GM23338 (cell line): ENCODE results near the gene SH3D19. TPM values are rescaled to one million over a fixed set of nuclear protein-coding genes. Genes with fewer than 3 reads are reported as not detected.

Experiments used
- ATAC-seq: fragments of 200-7000 bp; cut with Tn5 transposase; 3 replicates; pipeline ENCODE4 v1.9.1; 2020
- DNase-seq: peaks from one replicate; pipeline ENCODE4 v3.0.0-alpha.2; 2015; ENCODE audit warnings: low spot score
- H2AFZ ChIP-seq: fragments of 200-600 bp; sonication (generic); 2 replicates; pipeline ENCODE4 v1.8.0; 2016; ENCODE audit warnings: antibody characterized with exemption, mild to moderate bottlenecking, moderate library complexity
- H3F3A ChIP-seq: fragments of 200-600 bp; sonication (generic); replicated peaks from 2 replicates; pipeline ENCODE4 v1.8.0; 2017; ENCODE audit warnings: antibody characterized with exemption, mixed run types, low read depth
- H3K27ac ChIP-seq: fragments of 200-600 bp; sonication (generic); 2 replicates; pipeline ENCODE4 v1.6.1; 2016; ENCODE audit warnings: low read depth
- H3K27me3 ChIP-seq: fragments of 200-600 bp; sonication (generic); 2 replicates; pipeline ENCODE4 v1.8.0; 2016; ENCODE audit warnings: mild to moderate bottlenecking, mixed run types, moderate library complexity; ENCODE audit not compliant: insufficient read depth
- H3K36me3 ChIP-seq: fragments of 200-600 bp; sonication (generic); 2 replicates; pipeline ENCODE4 v1.8.0; 2016; ENCODE audit warnings: mild to moderate bottlenecking; ENCODE audit not compliant: insufficient read depth
- H3K4me1 ChIP-seq: fragments of 200-600 bp; sonication (generic); 2 replicates; pipeline ENCODE4 v1.8.0; 2016; ENCODE audit warnings: mild to moderate bottlenecking, moderate library complexity; ENCODE audit not compliant: insufficient read depth
- H3K4me2 ChIP-seq: fragments of 200-600 bp; sonication (generic); 2 replicates; pipeline ENCODE4 v1.7.1; 2017; ENCODE audit warnings: mixed run types
- H3K4me3 ChIP-seq: fragments of 200-600 bp; sonication (generic); 2 replicates; pipeline ENCODE4 v1.6.1; 2016; ENCODE audit warnings: mixed run types
- H3K79me2 ChIP-seq: fragments of 200-600 bp; sonication (generic); replicated peaks from 2 replicates; pipeline ENCODE4 v1.8.0; 2017; ENCODE audit warnings: mild to moderate bottlenecking; ENCODE audit not compliant: insufficient read depth
- H3K9me2 ChIP-seq: fragments of 200-600 bp; sonication (generic); 2 replicates; pipeline ENCODE4 v1.8.0; 2017; ENCODE audit not compliant: insufficient read depth
- H4K20me1 ChIP-seq: fragments of 200-600 bp; sonication (generic); replicated peaks from 2 replicates; pipeline ENCODE4 v1.8.0; 2017; ENCODE audit warnings: mild to moderate bottlenecking; ENCODE audit not compliant: insufficient read depth
- H3K27ac Mint-ChIP-seq: 2 replicates; pipeline ENCODE4 v1.8.0; 2020; ENCODE audit warnings: inconsistent platforms, mild to moderate bottlenecking, moderate library complexity, mixed read lengths
- H3K27me3 Mint-ChIP-seq: 3 replicates; pipeline ENCODE4 v1.8.0; 2022; ENCODE audit warnings: low read depth, mild to moderate bottlenecking, moderate library complexity, mixed read lengths, inconsistent platforms; ENCODE audit not compliant: insufficient read depth, poor library complexity
- H3K36me3 Mint-ChIP-seq: 3 replicates; pipeline ENCODE4 v1.8.0; 2021; ENCODE audit warnings: low read depth, mild to moderate bottlenecking, inconsistent platforms, moderate library complexity, mixed read lengths
- H3K4me1 Mint-ChIP-seq: 3 replicates; pipeline ENCODE4 v1.8.0; 2020; ENCODE audit warnings: mild to moderate bottlenecking, inconsistent platforms, mixed read lengths
- H3K4me3 Mint-ChIP-seq: 3 replicates; pipeline ENCODE4 v1.8.0; 2021; ENCODE audit warnings: moderate library complexity, mild to moderate bottlenecking, inconsistent platforms, mixed read lengths
- H3K9me3 Mint-ChIP-seq: 3 replicates; pipeline ENCODE4 v1.8.0; 2020; ENCODE audit warnings: moderate library complexity, mild to moderate bottlenecking, inconsistent platforms, mixed read lengths
- CREB1 ChIP-seq: fragments of 250-450 bp; sonication (Bioruptor Pico); IDR thresholded peaks from 2 replicates; pipeline ENCODE4 v1.5.0; 2020; ENCODE audit warnings: low read depth, mild to moderate bottlenecking, moderate library complexity
- ETS1 ChIP-seq: IDR thresholded peaks from 2 replicates; pipeline ENCODE4 v1.6.1; 2016; ENCODE audit warnings: antibody characterized with exemption
- EZH2phosphoT487 ChIP-seq: fragments of 200-600 bp; sonication (generic); IDR thresholded peaks from one replicate; pipeline ENCODE4 v1.8.1; 2018; ENCODE audit warnings: antibody characterized with exemption; ENCODE audit not compliant: unreplicated experiment
- JUNB ChIP-seq: IDR thresholded peaks from one replicate; pipeline ENCODE4 v1.6.1; 2016; ENCODE audit warnings: antibody characterized with exemption; ENCODE audit not compliant: unreplicated experiment
- NANOG ChIP-seq: IDR thresholded peaks from 2 replicates; pipeline ENCODE4 v1.6.1; 2016; ENCODE audit warnings: antibody characterized with exemption, borderline replicate concordance
- POLR2AphosphoS5 ChIP-seq: IDR thresholded peaks from 2 replicates; pipeline ENCODE4 v1.6.1; 2016; ENCODE audit warnings: antibody characterized with exemption, low read depth
- ZNF114 ChIP-seq: fragments of 250-450 bp; sonication (Bioruptor Pico); IDR thresholded peaks from 2 replicates; pipeline ENCODE4 v1.5.0; 2020; ENCODE audit warnings: mild to moderate bottlenecking, moderate library complexity
- ZNF331 ChIP-seq: fragments of 250-450 bp; sonication (Bioruptor Pico); IDR thresholded peaks from 2 replicates; pipeline ENCODE4 v1.5.0; 2020; ENCODE audit warnings: low read depth, mild to moderate bottlenecking, moderate library complexity
- ZNF462 ChIP-seq: fragments of 250-450 bp; sonication (Bioruptor Pico); IDR thresholded peaks from 2 replicates; pipeline ENCODE4 v1.5.0; 2020; ENCODE audit warnings: mild to moderate bottlenecking, moderate library complexity
- polyA plus RNA-seq: library from polyadenylated mRNA; unstranded; fragments of >200 nt; fragmentation: Nextera tagmentation; extraction: Ambion mirVana; gene quantifications from 2 replicates; pipeline ENCODE4 v1.2.1, GENCODE V29; 2016
- total RNA-seq: library from RNA; depleted of rRNA; stranded (reverse); fragments of >200 nt; shearing (Covaris generic); gene quantifications from 2 replicates; pipeline ENCODE4 v1.2.3, GENCODE V29; 2014
- TF ChIP-seq, protein P1 (sequence below): IDR thresholded peaks from one replicate; pipeline ENCODE4 v1.6.1; 2018; ENCODE audit warnings: antibody characterized with exemption; ENCODE audit not compliant: unreplicated experiment

Gene SH3D19
- total and polyA plus RNA-seq, 2 experiments from 2014 or later = 25.3 to 57.4 TPM

- Mint-ChIP-seq H3K27ac (no peak overlapping the region), H3K9me3 (no peaks in the 10 kb centered on the region; the same call in 1 of the 3 replicates), H3K4me3 (no peak overlapping the region), H3K27me3 (peaks cover 1% of the 10 kb centered on the region), H3K4me1 (no peaks in the 10 kb centered on the region), H3K36me3 (peaks cover 35% of the 10 kb centered on the region; the same call in 2 of the 3 replicates)
- H3K9me2 ChIP-seq = 0 out of 2 replicates have a peak, but pooled peaks cover 8% of the 10 kb centered on the region
- no peak overlapping the region for H3K27ac ChIP-seq
- H3K36me3 ChIP-seq = no peaks in the 10 kb centered on the region
- no peak overlapping the region for H2AFZ ChIP-seq
- no peak for DNase-seq
- no peaks in the 10 kb centered on the region for H3K79me2 ChIP-seq
- ATAC-seq = no peak
- no peak overlapping the region for H3K4me2 ChIP-seq
- H3F3A ChIP-seq = 0 out of 2 replicates have a peak, but pooled peaks cover 3% of the 10 kb centered on the region
- H4K20me1 ChIP-seq = no peaks in the 10 kb centered on the region
- no peaks in the 10 kb centered on the region for H3K27me3 ChIP-seq
- no peak overlapping the region for H3K4me3 ChIP-seq
- TF ChIP-seq JUNB (no peak), ETS1 (no peak), NANOG (no peak), POLR2AphosphoS5 (no peak), ZNF114 (CRISPR knock-in tag) (no peak), ZNF462 (CRISPR knock-in tag) (no peak), CREB1 (CRISPR knock-in tag) (no peak), EZH2phosphoT487 (no peak), ZNF331 (CRISPR knock-in tag) (no peak)
- TF ChIP-seq, protein P1, sequence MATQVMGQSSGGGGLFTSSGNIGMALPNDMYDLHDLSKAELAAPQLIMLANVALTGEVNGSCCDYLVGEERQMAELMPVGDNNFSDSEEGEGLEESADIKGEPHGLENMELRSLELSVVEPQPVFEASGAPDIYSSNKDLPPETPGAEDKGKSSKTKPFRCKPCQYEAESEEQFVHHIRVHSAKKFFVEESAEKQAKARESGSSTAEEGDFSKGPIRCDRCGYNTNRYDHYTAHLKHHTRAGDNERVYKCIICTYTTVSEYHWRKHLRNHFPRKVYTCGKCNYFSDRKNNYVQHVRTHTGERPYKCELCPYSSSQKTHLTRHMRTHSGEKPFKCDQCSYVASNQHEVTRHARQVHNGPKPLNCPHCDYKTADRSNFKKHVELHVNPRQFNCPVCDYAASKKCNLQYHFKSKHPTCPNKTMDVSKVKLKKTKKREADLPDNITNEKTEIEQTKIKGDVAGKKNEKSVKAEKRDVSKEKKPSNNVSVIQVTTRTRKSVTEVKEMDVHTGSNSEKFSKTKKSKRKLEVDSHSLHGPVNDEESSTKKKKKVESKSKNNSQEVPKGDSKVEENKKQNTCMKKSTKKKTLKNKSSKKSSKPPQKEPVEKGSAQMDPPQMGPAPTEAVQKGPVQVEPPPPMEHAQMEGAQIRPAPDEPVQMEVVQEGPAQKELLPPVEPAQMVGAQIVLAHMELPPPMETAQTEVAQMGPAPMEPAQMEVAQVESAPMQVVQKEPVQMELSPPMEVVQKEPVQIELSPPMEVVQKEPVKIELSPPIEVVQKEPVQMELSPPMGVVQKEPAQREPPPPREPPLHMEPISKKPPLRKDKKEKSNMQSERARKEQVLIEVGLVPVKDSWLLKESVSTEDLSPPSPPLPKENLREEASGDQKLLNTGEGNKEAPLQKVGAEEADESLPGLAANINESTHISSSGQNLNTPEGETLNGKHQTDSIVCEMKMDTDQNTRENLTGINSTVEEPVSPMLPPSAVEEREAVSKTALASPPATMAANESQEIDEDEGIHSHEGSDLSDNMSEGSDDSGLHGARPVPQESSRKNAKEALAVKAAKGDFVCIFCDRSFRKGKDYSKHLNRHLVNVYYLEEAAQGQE = no peak
- no peaks in the 10 kb centered on the region for H3K4me1 ChIP-seq
These were observed 166.4 kb downstream of the SH3D19 start for GRCh38 chr4:151158979-151159378.
